Epithelial cell of esophagus (primary cell): Measurements from ENCODE around the gene PLCG2.

Experiments
- DNase-seq: peaks from one replicate; pipeline ENCODE4 v3.0.0; 2010; ENCODE audit warnings: low read depth
- H3K4me3 ChIP-seq: 2 replicates; pipeline ENCODE4 v1.5.1; 2011; ENCODE audit warnings: mild to moderate bottlenecking, low read length, control low read depth
- TF ChIP-seq, protein P1 (sequence below): IDR thresholded peaks from 2 replicates; pipeline ENCODE4 v1.5.1; 2011; ENCODE audit warnings: low read depth, mild to moderate bottlenecking, low read length, control low read depth, inconsistent platforms; ENCODE audit not compliant: insufficient read depth; ENCODE audit errors: missing control alignments

Gene PLCG2

DNA sequence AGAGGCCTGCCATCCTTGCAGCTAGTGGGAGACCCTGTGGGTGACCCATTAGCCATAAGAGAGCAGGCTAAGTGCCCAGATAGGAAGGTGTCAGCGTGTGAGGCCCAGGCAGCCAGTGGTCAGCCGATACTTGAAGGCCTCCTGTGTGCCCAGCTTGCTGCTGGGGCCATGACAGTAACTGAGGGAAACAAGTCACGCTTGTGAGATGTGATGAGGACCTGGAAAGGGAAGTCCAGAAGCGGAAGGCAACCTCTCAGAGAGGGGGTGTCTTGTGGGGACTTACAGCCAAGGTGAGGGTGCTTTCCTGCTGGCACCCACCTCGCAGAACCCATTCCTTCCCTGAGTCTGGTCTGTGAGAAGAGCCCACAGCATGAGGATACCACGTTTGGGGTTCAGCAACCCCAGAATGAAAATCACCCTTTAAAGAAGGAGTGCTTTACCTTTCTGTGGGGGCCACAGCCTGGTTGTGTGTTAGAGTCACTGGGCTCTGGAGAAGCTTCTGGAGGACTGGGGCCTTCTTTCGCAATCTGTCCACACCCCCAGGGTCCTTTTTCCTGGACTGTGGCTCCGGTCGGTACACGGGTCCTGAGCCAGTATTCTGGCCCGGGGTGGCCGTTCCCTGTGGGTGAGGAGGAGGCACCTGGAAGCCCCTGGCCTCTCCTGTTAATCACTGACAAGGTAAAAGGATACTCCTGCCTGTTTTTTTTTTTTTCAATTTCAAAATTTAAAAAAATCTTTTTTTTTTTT, 53.9 kb downstream of the PLCG2 start:
- H3K4me3 ChIP-seq, result no peak overlapping the region
- no peak for DNase-seq
- TF ChIP-seq, protein P1, sequence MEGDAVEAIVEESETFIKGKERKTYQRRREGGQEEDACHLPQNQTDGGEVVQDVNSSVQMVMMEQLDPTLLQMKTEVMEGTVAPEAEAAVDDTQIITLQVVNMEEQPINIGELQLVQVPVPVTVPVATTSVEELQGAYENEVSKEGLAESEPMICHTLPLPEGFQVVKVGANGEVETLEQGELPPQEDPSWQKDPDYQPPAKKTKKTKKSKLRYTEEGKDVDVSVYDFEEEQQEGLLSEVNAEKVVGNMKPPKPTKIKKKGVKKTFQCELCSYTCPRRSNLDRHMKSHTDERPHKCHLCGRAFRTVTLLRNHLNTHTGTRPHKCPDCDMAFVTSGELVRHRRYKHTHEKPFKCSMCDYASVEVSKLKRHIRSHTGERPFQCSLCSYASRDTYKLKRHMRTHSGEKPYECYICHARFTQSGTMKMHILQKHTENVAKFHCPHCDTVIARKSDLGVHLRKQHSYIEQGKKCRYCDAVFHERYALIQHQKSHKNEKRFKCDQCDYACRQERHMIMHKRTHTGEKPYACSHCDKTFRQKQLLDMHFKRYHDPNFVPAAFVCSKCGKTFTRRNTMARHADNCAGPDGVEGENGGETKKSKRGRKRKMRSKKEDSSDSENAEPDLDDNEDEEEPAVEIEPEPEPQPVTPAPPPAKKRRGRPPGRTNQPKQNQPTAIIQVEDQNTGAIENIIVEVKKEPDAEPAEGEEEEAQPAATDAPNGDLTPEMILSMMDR, result no peak

DNA sequence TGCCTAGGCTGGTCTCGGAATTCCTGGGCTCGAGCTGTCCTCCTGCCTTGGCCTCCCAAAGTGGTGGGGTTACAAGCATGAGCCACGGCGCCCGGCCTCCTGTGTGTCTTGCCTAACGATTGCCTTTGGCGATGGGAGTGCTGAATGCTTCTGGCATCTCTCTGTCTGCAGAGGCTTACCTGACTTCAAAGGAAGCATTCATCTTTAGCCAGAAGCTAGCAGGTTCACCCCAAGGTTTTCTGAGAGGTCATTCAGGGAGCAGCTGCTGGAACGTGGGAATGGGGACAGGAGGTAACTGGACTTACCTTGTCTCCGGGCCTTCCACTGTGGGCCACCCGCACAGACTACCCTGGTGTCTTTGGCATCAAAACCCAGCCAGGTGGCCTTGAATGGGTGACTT, 54.7 kb downstream of the PLCG2 start:
- no peak overlapping the region for H3K4me3 ChIP-seq
- no peak for DNase-seq
- TF ChIP-seq, protein P1, result no peak

DNA sequence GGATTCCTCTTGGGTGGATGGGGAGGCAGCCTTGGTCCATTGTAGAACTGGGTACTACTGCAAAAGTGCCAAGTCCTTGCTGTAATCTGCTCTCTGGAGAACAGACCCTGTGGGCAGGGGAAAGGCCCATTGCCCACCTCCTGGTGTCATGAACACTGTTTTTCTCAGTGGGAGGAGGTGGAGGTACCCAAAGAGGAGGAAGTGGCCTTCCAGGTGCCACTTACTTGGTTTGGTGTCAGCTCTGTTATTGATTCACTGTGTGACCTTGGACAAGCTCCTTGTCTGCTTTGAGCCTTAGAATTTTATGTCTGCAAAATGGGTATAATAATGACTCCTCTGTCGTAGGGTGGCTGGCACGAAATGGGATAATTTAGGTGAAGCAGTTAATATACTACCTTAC, 55.8 kb downstream of the PLCG2 start:
- DNase-seq, result no peak
- TF ChIP-seq, protein P1, result no peak
- no peak overlapping the region for H3K4me3 ChIP-seq

DNA sequence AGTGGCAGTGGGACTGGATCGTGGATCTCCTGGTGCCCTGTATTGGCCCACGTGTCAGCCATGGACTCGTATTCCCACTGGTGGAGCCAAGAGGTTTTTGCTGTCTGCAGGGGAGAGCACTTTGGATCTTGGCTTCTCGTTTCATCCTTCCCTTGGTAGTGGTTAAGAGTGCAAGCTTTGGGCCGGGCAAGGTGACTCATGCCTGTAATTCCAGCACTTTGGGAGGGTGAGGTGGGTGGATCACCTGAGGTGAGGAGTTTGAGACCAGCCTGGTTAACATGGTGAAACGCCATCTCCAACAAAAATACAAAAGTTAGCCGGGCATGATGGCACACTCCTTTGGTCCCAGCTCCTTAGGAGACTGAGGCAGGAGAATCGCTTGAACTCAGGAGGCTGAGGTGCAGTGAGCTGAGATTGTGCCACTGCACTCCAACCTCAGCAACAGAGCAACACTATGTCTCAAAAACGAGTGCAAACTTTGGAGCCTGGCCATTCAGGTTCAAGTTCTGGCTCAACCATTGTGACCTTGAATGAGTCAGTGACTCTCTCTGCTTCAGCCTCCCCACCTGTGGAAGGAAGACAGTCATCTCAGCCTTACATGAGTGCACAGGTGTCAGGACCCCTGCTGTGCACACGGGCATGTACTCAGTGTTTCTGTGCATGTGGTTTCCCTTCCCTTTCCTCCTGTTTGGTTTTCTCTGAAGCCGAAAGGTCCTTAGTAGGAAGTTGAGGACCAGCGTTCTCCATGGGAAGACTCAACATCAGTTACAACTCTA, 57.4 kb downstream of the PLCG2 start:
- no peak for DNase-seq
- TF ChIP-seq, protein P1, result no peak
- no peak overlapping the region for H3K4me3 ChIP-seq

DNA sequence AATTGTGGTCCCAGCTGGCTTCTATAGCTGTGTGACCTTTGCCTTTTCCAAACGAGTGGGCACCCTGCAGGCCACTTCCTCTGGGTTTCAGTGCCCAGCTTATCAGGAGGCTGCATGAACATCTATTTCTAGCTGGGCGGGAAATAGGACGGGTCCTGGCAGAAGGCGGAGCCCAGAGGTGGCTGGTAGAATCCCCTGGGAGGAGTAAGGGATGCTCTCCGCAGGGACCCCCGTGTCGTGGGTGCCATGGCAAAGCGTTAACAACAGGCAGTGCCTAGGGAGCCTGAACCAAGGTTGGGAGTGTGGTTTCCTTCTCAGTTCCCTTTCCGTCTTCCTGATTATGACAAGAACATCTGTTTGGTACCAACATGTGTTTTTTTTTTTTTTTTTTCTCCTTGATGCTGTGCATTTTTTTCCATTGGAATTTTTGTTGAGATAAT, 58.2 kb downstream of the PLCG2 start:
- no peak for DNase-seq
- H3K4me3 ChIP-seq, result no peak overlapping the region
- TF ChIP-seq, protein P1, result no peak

DNA sequence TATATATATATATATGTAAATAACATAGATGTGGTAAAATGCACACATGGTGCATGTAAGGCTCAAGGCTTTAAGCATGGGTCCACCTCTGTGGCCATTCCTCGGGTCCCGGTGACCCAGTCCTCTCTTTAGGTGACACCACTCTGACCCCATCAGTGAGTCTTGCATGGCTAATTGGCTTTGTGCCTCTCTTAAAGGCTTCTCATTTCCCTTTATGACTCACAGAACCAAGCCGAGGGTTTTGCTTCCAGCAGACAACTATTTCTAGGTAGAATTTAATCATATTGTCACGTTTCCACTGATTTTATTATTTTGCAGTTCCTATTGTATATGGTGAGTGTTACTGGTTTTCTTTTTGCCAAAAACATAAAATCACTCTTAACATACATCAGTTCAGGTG, 59.7 kb downstream of the PLCG2 start:
- DNase-seq, result peak; percentile 55
- TF ChIP-seq, protein P1, result no peak
- H3K4me3 ChIP-seq, result no peak overlapping the region
